H1 (cell line): ENCODE data around the gene MGMT. TPM values are rescaled to one million over a fixed set of nuclear protein-coding genes. Genes with fewer than 3 reads are reported as not detected.

ENCODE experiments used
- ASH2L ChIP-seq: fragments of 200-600, 300-600 bp; sonication (generic); IDR thresholded peaks from one replicate; pipeline ENCODE4 v1.7.1; 2017; ENCODE audit warnings: low read length
- CTBP2 ChIP-seq: IDR thresholded peaks from 2 replicates; pipeline ENCODE4 v1.7.0; 2011; ENCODE audit warnings: borderline replicate concordance, mild to moderate bottlenecking, moderate library complexity, mixed read lengths, low read length; ENCODE audit not compliant: insufficient read depth, insufficient read length
- GABPA ChIP-seq: IDR thresholded peaks from 2 replicates; pipeline ENCODE4 v1.6.1; 2011; ENCODE audit warnings: mild to moderate bottlenecking, low read length, moderate library complexity, borderline replicate concordance; ENCODE audit not compliant: insufficient read depth
- KDM5A ChIP-seq: fragments of 200-600 bp; IDR thresholded peaks from 2 replicates; pipeline ENCODE4 v1.7.1; 2012; ENCODE audit warnings: mild to moderate bottlenecking, low read length, inconsistent platforms, mixed read lengths
- RAD21 ChIP-seq, 2 experiments: IDR thresholded peaks in 1 of 2; conservative IDR thresholded peaks in 1 of 2; 2 replicates each; pipeline ENCODE4 v1.6.1; 2011; ENCODE audit warnings: low read depth in 2 of 2, low read length in 2 of 2, improper control_type of control experiment in 1 of 2, inconsistent platforms in 1 of 2, mild to moderate bottlenecking in 1 of 2, moderate library complexity in 1 of 2
- polyA plus RNA-seq, 7 experiments: library from polyadenylated mRNA; depleted of rRNA in 3 of 7; stranded (reverse) in 5 of 7; unstranded in 2 of 7; fragments of >200 nt in 5 of 7; fragments of 200-250 nt in 2 of 7; gene quantifications; 1 replicate in 5 of 7; 2 replicates in 1 of 7; 4 replicates in 1 of 7; pipeline versions ENCODE4 v1.2.1 to v1.2.3, GENCODE V29; 2011 to 2013; ENCODE audit warnings: missing spikeins in 2 of 7, mixed read lengths in 2 of 7
- total RNA-seq: library from RNA; stranded (reverse); fragmentation: NEBNext Ultra II Directional; extraction: Animal tissue kit (Norgen Biotek cat#: 25700); gene quantifications from 2 replicates; pipeline ENCODE4 v1.2.1, GENCODE V29; 2021
- TF ChIP-seq, protein P1 (sequence below): IDR thresholded peaks from 2 replicates; pipeline ENCODE4 v1.6.1; 2012; ENCODE audit warnings: inconsistent platforms
- TF ChIP-seq, protein P2 (sequence below): fragments of 300-600 bp; sonication (generic); IDR thresholded peaks from 2 replicates; pipeline ENCODE4 v1.7.1; 2012; ENCODE audit warnings: low read length, moderate library complexity, mild to moderate bottlenecking, inconsistent platforms; ENCODE audit not compliant: insufficient replicate concordance

MGMT gene
- total and polyA plus RNA-seq, 2 of the 8 experiments (the other 6 are each of a cell fraction or from before 2014, with no cell fraction given): 9.9 to 10.7 TPM

DNA sequence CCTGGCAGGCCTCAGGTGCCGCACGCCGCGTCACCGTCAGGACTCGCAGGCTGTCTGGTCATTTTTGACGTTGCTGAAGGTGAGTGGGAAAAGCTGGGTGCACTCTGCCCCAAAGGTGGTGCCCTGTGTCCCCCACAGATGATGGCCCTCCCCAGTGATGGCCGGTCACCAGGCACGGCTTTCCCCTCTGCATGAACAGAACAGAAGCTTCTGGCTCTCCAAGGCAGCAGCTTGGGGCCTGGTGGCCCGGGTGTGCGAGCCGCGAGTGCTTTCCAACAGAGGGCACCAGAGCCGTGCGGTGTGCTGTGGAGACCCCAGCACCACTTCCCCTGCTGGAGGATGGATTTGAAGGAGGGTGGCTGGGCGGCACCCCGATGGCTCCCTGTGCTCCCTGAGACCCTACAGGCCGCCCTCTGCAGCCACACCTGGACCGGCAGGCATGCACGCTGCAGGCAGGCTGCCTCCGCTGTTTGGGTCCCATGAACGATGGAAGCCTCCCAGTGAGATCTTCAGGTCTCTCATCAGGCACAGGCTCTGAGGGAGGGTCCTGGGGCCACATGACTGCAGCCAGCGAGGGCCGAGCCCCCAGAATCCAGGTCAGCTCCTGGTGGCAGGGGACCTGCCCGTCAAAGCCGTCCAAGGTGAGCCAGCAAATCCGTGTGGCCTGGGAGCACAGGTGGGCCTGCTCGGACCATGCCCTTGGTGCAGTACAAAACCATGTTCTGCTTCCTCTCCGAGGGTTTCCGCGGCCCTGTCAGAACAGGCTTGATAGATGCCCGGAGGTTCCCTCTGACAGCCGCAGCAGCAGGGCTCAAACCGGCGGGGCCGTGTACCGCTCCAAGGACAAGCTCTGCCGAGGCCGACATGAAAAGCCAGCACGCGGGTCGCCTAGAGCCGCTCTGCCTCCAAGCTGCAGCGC lies 301.7 kb downstream of the MGMT start (continued):
- TF ChIP-seq CTBP2: no peak
- TF ChIP-seq, protein P1, sequence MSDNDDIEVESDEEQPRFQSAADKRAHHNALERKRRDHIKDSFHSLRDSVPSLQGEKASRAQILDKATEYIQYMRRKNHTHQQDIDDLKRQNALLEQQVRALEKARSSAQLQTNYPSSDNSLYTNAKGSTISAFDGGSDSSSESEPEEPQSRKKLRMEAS: peak; percentile 41; the same call in 1 of the 2 replicates
- no peak for TF ChIP-seq KDM5A
- TF ChIP-seq ASH2L: no peak
- peak; percentile 21; the same call in 1 of the 2 replicates for TF ChIP-seq GABPA
- peak; percentile 83 to 88 for TF ChIP-seq RAD21 (IDR thresholded peaks at IDR 0.05 in 1 of 2, conservative IDR thresholded peaks at IDR 0.05 in 1 of 2; ENCODE audit: low read depth in 2 of 2, low read length in 2 of 2)
- TF ChIP-seq, protein P2, sequence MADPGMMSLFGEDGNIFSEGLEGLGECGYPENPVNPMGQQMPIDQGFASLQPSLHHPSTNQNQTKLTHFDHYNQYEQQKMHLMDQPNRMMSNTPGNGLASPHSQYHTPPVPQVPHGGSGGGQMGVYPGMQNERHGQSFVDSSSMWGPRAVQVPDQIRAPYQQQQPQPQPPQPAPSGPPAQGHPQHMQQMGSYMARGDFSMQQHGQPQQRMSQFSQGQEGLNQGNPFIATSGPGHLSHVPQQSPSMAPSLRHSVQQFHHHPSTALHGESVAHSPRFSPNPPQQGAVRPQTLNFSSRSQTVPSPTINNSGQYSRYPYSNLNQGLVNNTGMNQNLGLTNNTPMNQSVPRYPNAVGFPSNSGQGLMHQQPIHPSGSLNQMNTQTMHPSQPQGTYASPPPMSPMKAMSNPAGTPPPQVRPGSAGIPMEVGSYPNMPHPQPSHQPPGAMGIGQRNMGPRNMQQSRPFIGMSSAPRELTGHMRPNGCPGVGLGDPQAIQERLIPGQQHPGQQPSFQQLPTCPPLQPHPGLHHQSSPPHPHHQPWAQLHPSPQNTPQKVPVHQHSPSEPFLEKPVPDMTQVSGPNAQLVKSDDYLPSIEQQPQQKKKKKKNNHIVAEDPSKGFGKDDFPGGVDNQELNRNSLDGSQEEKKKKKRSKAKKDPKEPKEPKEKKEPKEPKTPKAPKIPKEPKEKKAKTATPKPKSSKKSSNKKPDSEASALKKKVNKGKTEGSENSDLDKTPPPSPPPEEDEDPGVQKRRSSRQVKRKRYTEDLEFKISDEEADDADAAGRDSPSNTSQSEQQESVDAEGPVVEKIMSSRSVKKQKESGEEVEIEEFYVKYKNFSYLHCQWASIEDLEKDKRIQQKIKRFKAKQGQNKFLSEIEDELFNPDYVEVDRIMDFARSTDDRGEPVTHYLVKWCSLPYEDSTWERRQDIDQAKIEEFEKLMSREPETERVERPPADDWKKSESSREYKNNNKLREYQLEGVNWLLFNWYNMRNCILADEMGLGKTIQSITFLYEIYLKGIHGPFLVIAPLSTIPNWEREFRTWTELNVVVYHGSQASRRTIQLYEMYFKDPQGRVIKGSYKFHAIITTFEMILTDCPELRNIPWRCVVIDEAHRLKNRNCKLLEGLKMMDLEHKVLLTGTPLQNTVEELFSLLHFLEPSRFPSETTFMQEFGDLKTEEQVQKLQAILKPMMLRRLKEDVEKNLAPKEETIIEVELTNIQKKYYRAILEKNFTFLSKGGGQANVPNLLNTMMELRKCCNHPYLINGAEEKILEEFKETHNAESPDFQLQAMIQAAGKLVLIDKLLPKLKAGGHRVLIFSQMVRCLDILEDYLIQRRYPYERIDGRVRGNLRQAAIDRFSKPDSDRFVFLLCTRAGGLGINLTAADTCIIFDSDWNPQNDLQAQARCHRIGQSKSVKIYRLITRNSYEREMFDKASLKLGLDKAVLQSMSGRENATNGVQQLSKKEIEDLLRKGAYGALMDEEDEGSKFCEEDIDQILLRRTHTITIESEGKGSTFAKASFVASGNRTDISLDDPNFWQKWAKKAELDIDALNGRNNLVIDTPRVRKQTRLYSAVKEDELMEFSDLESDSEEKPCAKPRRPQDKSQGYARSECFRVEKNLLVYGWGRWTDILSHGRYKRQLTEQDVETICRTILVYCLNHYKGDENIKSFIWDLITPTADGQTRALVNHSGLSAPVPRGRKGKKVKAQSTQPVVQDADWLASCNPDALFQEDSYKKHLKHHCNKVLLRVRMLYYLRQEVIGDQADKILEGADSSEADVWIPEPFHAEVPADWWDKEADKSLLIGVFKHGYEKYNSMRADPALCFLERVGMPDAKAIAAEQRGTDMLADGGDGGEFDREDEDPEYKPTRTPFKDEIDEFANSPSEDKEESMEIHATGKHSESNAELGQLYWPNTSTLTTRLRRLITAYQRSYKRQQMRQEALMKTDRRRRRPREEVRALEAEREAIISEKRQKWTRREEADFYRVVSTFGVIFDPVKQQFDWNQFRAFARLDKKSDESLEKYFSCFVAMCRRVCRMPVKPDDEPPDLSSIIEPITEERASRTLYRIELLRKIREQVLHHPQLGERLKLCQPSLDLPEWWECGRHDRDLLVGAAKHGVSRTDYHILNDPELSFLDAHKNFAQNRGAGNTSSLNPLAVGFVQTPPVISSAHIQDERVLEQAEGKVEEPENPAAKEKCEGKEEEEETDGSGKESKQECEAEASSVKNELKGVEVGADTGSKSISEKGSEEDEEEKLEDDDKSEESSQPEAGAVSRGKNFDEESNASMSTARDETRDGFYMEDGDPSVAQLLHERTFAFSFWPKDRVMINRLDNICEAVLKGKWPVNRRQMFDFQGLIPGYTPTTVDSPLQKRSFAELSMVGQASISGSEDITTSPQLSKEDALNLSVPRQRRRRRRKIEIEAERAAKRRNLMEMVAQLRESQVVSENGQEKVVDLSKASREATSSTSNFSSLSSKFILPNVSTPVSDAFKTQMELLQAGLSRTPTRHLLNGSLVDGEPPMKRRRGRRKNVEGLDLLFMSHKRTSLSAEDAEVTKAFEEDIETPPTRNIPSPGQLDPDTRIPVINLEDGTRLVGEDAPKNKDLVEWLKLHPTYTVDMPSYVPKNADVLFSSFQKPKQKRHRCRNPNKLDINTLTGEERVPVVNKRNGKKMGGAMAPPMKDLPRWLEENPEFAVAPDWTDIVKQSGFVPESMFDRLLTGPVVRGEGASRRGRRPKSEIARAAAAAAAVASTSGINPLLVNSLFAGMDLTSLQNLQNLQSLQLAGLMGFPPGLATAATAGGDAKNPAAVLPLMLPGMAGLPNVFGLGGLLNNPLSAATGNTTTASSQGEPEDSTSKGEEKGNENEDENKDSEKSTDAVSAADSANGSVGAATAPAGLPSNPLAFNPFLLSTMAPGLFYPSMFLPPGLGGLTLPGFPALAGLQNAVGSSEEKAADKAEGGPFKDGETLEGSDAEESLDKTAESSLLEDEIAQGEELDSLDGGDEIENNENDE: no peak
